KMS-11 (cell line): ENCODE measurements around the gene LCA5L.

ENCODE experiments used
- H2AFZ ChIP-seq: fragments of 200-600 bp; sonication (generic); 2 replicates; pipeline ENCODE4 v1.6.1; 2016; ENCODE audit warnings: antibody characterized with exemption, mixed run types, low read depth
- H3K27ac ChIP-seq: fragments of 200-600 bp; sonication (generic); 2 replicates; pipeline ENCODE4 v1.6.1; 2016; ENCODE audit warnings: mild to moderate bottlenecking, mixed run types
- H3K27me3 ChIP-seq: fragments of 200-600 bp; sonication (generic); 2 replicates; pipeline ENCODE4 v1.6.1; 2017; ENCODE audit warnings: mild to moderate bottlenecking, low read depth, mixed run types, moderate library complexity; ENCODE audit not compliant: insufficient read depth
- H3K36me3 ChIP-seq: fragments of 200-600 bp; sonication (generic); 2 replicates; pipeline ENCODE4 v1.6.1; 2017; ENCODE audit warnings: mild to moderate bottlenecking, mixed run types; ENCODE audit not compliant: insufficient read depth
- H3K4me1 ChIP-seq: fragments of 200-600 bp; sonication (generic); 2 replicates; pipeline ENCODE4 v1.6.1; 2016; ENCODE audit warnings: mild to moderate bottlenecking, low read depth, mixed run types; ENCODE audit not compliant: poor library complexity, severe bottlenecking
- H3K4me2 ChIP-seq: fragments of 200-600 bp; sonication (generic); 2 replicates; pipeline ENCODE4 v1.7.0; 2016; ENCODE audit warnings: mild to moderate bottlenecking, mixed run types
- H3K4me3 ChIP-seq: fragments of 200-600 bp; sonication (generic); IDR thresholded peaks from 2 replicates; pipeline ENCODE4 v1.6.1; 2017; ENCODE audit warnings: low read depth, low read length, mixed read lengths; ENCODE audit not compliant: insufficient read depth
- H3K79me2 ChIP-seq: fragments of 200-600 bp; sonication (generic); 2 replicates; pipeline ENCODE4 v1.6.1; 2016; ENCODE audit warnings: low read depth, mixed run types; ENCODE audit not compliant: insufficient read depth
- H3K9ac ChIP-seq: fragments of 200-600 bp; sonication (generic); 2 replicates; pipeline ENCODE4 v1.6.1; 2016; ENCODE audit warnings: mild to moderate bottlenecking, mixed run types
- H4K20me1 ChIP-seq: fragments of 200-600 bp; sonication (generic); 2 replicates; pipeline ENCODE4 v1.6.1; 2016; ENCODE audit warnings: mild to moderate bottlenecking, mixed run types; ENCODE audit not compliant: insufficient read depth
- TF ChIP-seq, protein P1 (sequence below): fragments of 200-600 bp; sonication (generic); conservative IDR thresholded peaks from 2 replicates; pipeline ENCODE4 v1.6.1; 2017; ENCODE audit warnings: low read depth, mild to moderate bottlenecking, antibody characterized with exemption, low read length, moderate library complexity, mixed read lengths

Gene LCA5L

DNA sequence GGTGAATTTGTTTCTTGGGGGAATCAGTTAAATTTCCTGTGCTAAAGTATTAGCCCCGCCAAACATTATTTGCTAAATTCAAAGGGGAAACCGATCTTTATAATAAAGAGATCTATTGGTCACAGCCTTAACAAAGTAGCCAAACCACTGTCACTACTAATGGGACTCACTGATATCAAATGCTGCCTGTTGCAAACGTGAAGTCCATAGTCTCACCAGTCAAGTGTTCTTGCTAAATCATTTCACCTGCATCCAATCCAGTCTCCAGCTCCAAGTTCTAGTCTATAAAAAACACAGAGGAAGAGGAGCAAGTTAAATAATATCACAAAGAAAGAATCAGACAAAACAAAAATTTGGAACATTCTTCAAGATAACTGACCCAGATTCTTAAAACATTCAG is 36.3 kb upstream of the LCA5L start:
- Histone ChIP-seq H3K27ac (no peak overlapping the region), H3K4me2 (no peak overlapping the region), H3K4me1 (no peaks in the 10 kb centered on the region), H4K20me1 (no peaks in the 10 kb centered on the region), H3K27me3 (no peaks in the 10 kb centered on the region), H3K36me3 (no peaks in the 10 kb centered on the region), H3K9ac (no peak overlapping the region), H3K4me3 (no peak overlapping the region), H3K79me2 (no peaks in the 10 kb centered on the region), H2AFZ (no peak overlapping the region)
- TF ChIP-seq, protein P1, sequence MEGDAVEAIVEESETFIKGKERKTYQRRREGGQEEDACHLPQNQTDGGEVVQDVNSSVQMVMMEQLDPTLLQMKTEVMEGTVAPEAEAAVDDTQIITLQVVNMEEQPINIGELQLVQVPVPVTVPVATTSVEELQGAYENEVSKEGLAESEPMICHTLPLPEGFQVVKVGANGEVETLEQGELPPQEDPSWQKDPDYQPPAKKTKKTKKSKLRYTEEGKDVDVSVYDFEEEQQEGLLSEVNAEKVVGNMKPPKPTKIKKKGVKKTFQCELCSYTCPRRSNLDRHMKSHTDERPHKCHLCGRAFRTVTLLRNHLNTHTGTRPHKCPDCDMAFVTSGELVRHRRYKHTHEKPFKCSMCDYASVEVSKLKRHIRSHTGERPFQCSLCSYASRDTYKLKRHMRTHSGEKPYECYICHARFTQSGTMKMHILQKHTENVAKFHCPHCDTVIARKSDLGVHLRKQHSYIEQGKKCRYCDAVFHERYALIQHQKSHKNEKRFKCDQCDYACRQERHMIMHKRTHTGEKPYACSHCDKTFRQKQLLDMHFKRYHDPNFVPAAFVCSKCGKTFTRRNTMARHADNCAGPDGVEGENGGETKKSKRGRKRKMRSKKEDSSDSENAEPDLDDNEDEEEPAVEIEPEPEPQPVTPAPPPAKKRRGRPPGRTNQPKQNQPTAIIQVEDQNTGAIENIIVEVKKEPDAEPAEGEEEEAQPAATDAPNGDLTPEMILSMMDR = no peak

DNA sequence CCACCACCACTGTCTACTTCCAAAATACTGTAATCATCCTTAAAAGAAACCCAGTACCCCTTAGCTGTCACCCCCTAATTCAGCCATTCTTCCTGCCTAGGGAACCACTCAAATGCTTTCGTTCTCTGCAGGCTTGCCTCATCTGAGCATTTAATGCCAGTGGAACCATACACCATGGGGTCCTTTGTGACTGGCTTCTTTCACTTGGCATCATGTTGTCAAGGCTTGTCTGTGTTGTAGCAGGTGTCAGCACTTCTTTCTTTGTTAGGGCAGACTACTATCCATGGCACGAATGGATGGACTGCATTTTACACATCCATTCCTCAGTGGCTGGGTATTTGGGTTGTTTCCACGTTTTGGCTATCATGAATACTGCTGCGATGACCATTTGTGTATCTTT is 34.7 kb upstream of the LCA5L start:
- Histone ChIP-seq H3K4me1 (no peaks in the 10 kb centered on the region), H3K9ac (no peak overlapping the region), H3K27me3 (no peaks in the 10 kb centered on the region), H3K79me2 (no peaks in the 10 kb centered on the region), H2AFZ (no peak overlapping the region), H3K4me3 (no peak overlapping the region), H3K4me2 (no peak overlapping the region), H3K36me3 (no peaks in the 10 kb centered on the region), H4K20me1 (no peaks in the 10 kb centered on the region), H3K27ac (no peak overlapping the region)
- TF ChIP-seq, protein P1 = no peak

DNA sequence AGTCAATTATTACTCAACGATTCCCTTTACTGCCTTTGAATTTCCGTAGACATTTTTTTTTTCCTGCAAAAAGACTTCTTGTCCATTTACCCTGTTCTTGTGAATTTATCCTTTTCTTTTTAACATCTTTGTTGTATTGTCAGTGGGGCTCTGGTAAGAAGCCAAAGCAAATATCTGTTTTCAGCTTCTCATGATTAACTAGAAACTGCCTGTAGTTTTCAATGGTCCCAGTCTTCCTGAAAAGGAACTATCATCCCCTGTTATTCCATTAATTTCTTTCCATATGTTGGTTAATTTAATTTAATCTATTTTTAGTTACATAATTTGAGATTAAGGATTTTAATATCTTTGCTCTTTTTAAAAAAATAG is 34.2 kb upstream of the LCA5L start:
- Histone ChIP-seq H3K36me3 (no peaks in the 10 kb centered on the region), H3K9ac (no peak overlapping the region), H3K4me3 (no peak overlapping the region), H2AFZ (no peak overlapping the region), H3K27me3 (no peaks in the 10 kb centered on the region), H4K20me1 (no peaks in the 10 kb centered on the region), H3K27ac (no peak overlapping the region), H3K4me2 (no peak overlapping the region), H3K4me1 (no peaks in the 10 kb centered on the region), H3K79me2 (no peaks in the 10 kb centered on the region)
- TF ChIP-seq, protein P1 = no peak

DNA sequence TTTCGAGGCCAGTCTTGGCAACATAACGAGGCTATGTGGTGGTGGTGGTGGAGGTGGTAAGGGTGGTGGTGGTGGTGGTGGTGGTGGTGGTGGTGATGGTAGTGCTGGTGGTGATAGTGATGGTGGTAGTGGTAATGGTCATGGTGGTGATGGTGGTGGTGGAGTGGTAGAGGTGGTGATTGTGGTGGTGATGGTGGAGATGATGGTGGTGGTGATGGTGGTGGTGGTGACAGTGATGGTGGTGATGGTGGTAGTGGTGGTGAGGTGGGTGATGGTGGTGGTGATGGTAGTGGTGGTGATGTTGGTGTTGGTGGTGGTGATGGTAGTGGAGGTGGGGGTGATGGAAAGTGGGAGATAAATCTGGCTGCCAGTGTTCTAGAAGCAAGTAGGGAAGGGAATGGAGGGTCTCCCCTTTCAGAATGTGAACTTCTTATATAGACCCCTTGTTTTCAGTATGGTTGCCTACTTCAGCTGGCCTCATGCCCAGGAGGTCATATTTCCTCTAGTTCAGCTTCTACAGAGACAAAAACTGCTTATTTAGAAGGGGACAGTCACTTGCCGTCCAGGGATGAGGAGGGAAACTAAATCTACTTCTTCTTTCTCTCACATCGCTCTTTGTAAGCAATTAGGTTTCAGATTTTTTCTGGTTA is 33.7 kb upstream of the LCA5L start:
- Histone ChIP-seq H3K27me3 (no peaks in the 10 kb centered on the region), H3K27ac (no peak overlapping the region), H3K36me3 (no peaks in the 10 kb centered on the region), H3K4me3 (no peak overlapping the region), H3K9ac (no peak overlapping the region), H4K20me1 (no peaks in the 10 kb centered on the region), H3K4me2 (no peak overlapping the region), H3K4me1 (no peaks in the 10 kb centered on the region), H3K79me2 (no peaks in the 10 kb centered on the region), H2AFZ (no peak overlapping the region)
- TF ChIP-seq, protein P1 = no peak
